CD14-positive monocyte (primary cell): Measurements from ENCODE around the gene TSC22D3. TPM values are rescaled to one million over a fixed set of nuclear protein-coding genes. Genes with fewer than 3 reads are reported as not detected.

ENCODE experiments used
- DNase-seq, 3 donors: peaks; one replicate each; pipeline ENCODE4 v3.0.0-alpha.2; 2011 to 2022
- H2AFZ ChIP-seq: 2 replicates; pipeline ENCODE4 v1.6.0; 2012; ENCODE audit warnings: mild to moderate bottlenecking, low read depth, low read length, inconsistent platforms; ENCODE audit not compliant: insufficient read depth, poor library complexity, severe bottlenecking
- H3K27ac ChIP-seq, 2 donors: 1 replicate in 1 of 2; 2 replicates in 1 of 2; pipeline ENCODE4 v1.5.1; 2012 to 2013; ENCODE audit warnings: low read length in 2 of 2, control low read depth in 1 of 2, inconsistent platforms in 1 of 2, low read depth in 1 of 2, mild to moderate bottlenecking in 1 of 2
- H3K27me3 ChIP-seq, 2 donors: one replicate each; pipeline versions ENCODE4 v1.6.0 to v1.6.1; 2011 to 2013; ENCODE audit warnings: low read length in 2 of 2; ENCODE audit not compliant: control insufficient read depth in 2 of 2, insufficient read depth in 2 of 2
- H3K36me3 ChIP-seq, 2 donors: replicated peaks in 1 of 2; 1 replicate in 1 of 2; 2 replicates in 1 of 2; pipeline versions ENCODE4 v1.5.1 to v1.6.1; 2012 to 2013; ENCODE audit warnings: low read length in 2 of 2, control low read depth in 1 of 2, inconsistent platforms in 1 of 2, mild to moderate bottlenecking in 1 of 2; ENCODE audit not compliant: insufficient read depth in 2 of 2, control insufficient read depth in 1 of 2
- H3K4me1 ChIP-seq, 2 donors: 1 replicate in 1 of 2; 2 replicates in 1 of 2; pipeline versions ENCODE4 v1.5.1 to v1.6.1; 2012 to 2013; ENCODE audit warnings: low read length in 2 of 2, control low read depth in 1 of 2, inconsistent platforms in 1 of 2, mild to moderate bottlenecking in 1 of 2, moderate library complexity in 1 of 2; ENCODE audit not compliant: insufficient read depth in 2 of 2, control insufficient read depth in 1 of 2
- H3K4me2 ChIP-seq: replicated peaks from 2 replicates; pipeline ENCODE3; 2012; ENCODE audit warnings: low read length, moderate library complexity, mild to moderate bottlenecking; ENCODE audit not compliant: poor library complexity, severe bottlenecking; ENCODE audit errors: extremely low read depth
- H3K4me3 ChIP-seq, 3 experiments: fragments of 200-600 bp in 1 of 3; sonication (generic) in 1 of 3; replicated peaks in 1 of 3; 1 replicate in 2 of 3; 2 replicates in 1 of 3; pipeline ENCODE4 v1.5.1; 2011 to 2013; ENCODE audit warnings: low read length in 3 of 3, mild to moderate bottlenecking in 3 of 3, control low read depth in 2 of 3, low read depth in 2 of 3, inconsistent platforms in 1 of 3, moderate library complexity in 1 of 3
- H3K79me2 ChIP-seq: 2 replicates; pipeline ENCODE4 v1.6.0; 2012; ENCODE audit warnings: mild to moderate bottlenecking, control low read depth, inconsistent platforms, low read length, moderate library complexity; ENCODE audit not compliant: insufficient read depth
- H3K9ac ChIP-seq: 2 replicates; pipeline ENCODE4 v1.6.0; 2017; ENCODE audit warnings: low read length, mild to moderate bottlenecking; ENCODE audit not compliant: insufficient read depth, poor library complexity, severe bottlenecking
- H3K9me3 ChIP-seq, 2 donors: replicated peaks in 1 of 2; 1 replicate in 1 of 2; 2 replicates in 1 of 2; pipeline versions ENCODE4 v1.5.1 to v1.6.1; 2012 to 2013; ENCODE audit warnings: low read length in 2 of 2, control low read depth in 1 of 2; ENCODE audit not compliant: control insufficient read depth in 1 of 2, insufficient read depth in 1 of 2
- H4K20me1 ChIP-seq: 2 replicates; pipeline ENCODE4 v1.6.0; 2012; ENCODE audit warnings: mild to moderate bottlenecking, low read length, control low read depth, moderate library complexity; ENCODE audit not compliant: insufficient read depth
- H3K27ac Mint-ChIP-seq, 7 donors: one replicate each; pipeline ENCODE4 v1.8.0; 2020; ENCODE audit warnings: mild to moderate bottlenecking in 7 of 7, mixed read lengths in 7 of 7, moderate library complexity in 6 of 7, inconsistent platforms in 2 of 7
- H3K27me3 Mint-ChIP-seq, 3 donors: one replicate each; pipeline ENCODE4 v1.8.0; 2021 to 2022; ENCODE audit warnings: low read depth in 3 of 3, mild to moderate bottlenecking in 3 of 3, mixed read lengths in 3 of 3, moderate library complexity in 3 of 3, inconsistent platforms in 1 of 3
- H3K36me3 Mint-ChIP-seq, 2 donors: one replicate each; pipeline ENCODE4 v1.8.0; 2020; ENCODE audit warnings: mixed read lengths in 2 of 2, inconsistent platforms in 1 of 2, mild to moderate bottlenecking in 1 of 2
- H3K4me1 Mint-ChIP-seq: one replicate; pipeline ENCODE4 v1.8.0; 2020; ENCODE audit warnings: mild to moderate bottlenecking, mixed read lengths
- H3K4me3 Mint-ChIP-seq, 2 donors: one replicate each; pipeline ENCODE4 v1.8.0; 2020; ENCODE audit warnings: mild to moderate bottlenecking in 2 of 2, mixed read lengths in 2 of 2, moderate library complexity in 1 of 2
- H3K9me3 Mint-ChIP-seq, 7 donors: one replicate each; pipeline ENCODE4 v1.8.0; 2020 to 2022; ENCODE audit warnings: mixed read lengths in 7 of 7, mild to moderate bottlenecking in 6 of 7, moderate library complexity in 6 of 7, inconsistent platforms in 2 of 7
- WGBS: methylation state at CpG from one replicate; pipeline ENCODE4 v1.1.5; 2013; ENCODE audit warnings: missing lambda C conversion rate; ENCODE audit not compliant: insufficient coverage; 5-methylcytosine and 5-hydroxymethylcytosine counted together
- intact Hi-C, 2 donors: fragments of 100-400 bp; cut with micrococcal nuclease; formaldehyde crosslinking; loops; one replicate each; pipeline versions ENCODE4 v1.15.0 to v1.15.1; 2023
- polyA plus RNA-seq, 3 donors: library from polyadenylated mRNA; depleted of rRNA in 1 of 3; unstranded in 2 of 3; stranded (reverse) in 1 of 3; fragments of 300-500 nt in 2 of 3; fragments of >200 nt in 1 of 3; fragmentation: Illumina TruSeq in 2 of 3; gene quantifications; 1 replicate in 2 of 3; 2 replicates in 1 of 3; pipeline ENCODE4 v1.2.3, GENCODE V29; 2012 to 2021
- TF ChIP-seq, protein P1 (sequence below): fragments of 200-600 bp; IDR thresholded peaks from one replicate; pipeline ENCODE4 v1.8.0; 2022; ENCODE audit warnings: antibody characterized with exemption, mild to moderate bottlenecking

The TSC22D3 gene
- polyA plus RNA-seq, 3 donors, result 171 to 1,562 (median 326) TPM

DNA sequence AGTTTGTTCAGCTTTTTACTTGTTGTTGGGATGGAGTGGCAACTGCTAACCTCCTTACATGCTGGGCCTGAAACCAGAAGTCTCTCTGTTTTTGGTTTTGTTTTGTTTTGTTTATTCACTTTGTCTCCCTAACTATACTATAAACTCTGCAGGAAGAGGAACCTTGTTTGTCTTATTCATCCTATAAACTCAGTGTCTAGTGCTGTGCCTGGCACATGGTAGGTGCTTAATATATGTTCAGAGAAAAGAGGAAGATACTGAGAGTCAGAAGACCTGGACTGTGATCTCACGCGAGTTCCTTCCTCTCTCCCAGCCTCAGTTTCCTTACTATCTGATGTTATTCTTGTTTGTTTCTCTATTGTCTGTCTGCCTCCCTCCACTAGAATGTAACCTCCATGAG lies 76.0 kb downstream of the TSC22D3 start:
- no CpG with 5 or more reads among the region's 2 CpGs for WGBS
- Histone ChIP-seq H3K4me1 (peaks cover 41 to 43% of the 10 kb centered on the region in 2 donors), H3K27ac (peak overlapping the region; percentile 46 to 90), H3K4me3 (no peak overlapping the region), H3K27me3 (no peaks in the 10 kb centered on the region), H4K20me1 (no peaks in the 10 kb centered on the region), H3K9me3 (no peaks in the 10 kb centered on the region), H3K36me3 (no peaks in the 10 kb centered on the region), H3K4me2 (no peak overlapping the region), H2AFZ (no peak overlapping the region), H3K9ac (peak overlapping the region; percentile 16), H3K79me2 (no peaks in the 10 kb centered on the region)
- Mint-ChIP-seq H3K36me3 (no peaks in the 10 kb centered on the region), H3K27ac (peak overlapping the region; percentile 91 to 95 (median 94)), H3K9me3 (peaks cover 0 to 6% (median 2%) of the 10 kb centered on the region in 7 donors), H3K4me3 (peak overlapping the region in 1 of 2 donors; percentile 48), H3K27me3 (peaks cover 0 to 3% (median under 1%) of the 10 kb centered on the region in 3 donors), H3K4me1 (peaks cover 30% of the 10 kb centered on the region)
- TF ChIP-seq, protein P1, sequence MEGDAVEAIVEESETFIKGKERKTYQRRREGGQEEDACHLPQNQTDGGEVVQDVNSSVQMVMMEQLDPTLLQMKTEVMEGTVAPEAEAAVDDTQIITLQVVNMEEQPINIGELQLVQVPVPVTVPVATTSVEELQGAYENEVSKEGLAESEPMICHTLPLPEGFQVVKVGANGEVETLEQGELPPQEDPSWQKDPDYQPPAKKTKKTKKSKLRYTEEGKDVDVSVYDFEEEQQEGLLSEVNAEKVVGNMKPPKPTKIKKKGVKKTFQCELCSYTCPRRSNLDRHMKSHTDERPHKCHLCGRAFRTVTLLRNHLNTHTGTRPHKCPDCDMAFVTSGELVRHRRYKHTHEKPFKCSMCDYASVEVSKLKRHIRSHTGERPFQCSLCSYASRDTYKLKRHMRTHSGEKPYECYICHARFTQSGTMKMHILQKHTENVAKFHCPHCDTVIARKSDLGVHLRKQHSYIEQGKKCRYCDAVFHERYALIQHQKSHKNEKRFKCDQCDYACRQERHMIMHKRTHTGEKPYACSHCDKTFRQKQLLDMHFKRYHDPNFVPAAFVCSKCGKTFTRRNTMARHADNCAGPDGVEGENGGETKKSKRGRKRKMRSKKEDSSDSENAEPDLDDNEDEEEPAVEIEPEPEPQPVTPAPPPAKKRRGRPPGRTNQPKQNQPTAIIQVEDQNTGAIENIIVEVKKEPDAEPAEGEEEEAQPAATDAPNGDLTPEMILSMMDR, result no peak
- intact Hi-C loops, result no loop called here
- DNase-seq, result peak; percentile 74 to 90 (median 84)

GRCh38 chrX:107691024-107691448 lies 84.6 kb downstream of the TSC22D3 start:
- Histone ChIP-seq H3K79me2 (no peaks in the 10 kb centered on the region), H3K4me2 (no peak overlapping the region), H3K4me1 (peaks cover 24 to 34% of the 10 kb centered on the region in 2 donors), H2AFZ (no peak overlapping the region), H4K20me1 (no peaks in the 10 kb centered on the region), H3K9me3 (no peaks in the 10 kb centered on the region), H3K9ac (no peak overlapping the region), H3K36me3 (no peaks in the 10 kb centered on the region), H3K4me3 (no peak overlapping the region), H3K27ac (peak overlapping the region in 1 of 2 donors; percentile 20), H3K27me3 (no peaks in the 10 kb centered on the region)
- TF ChIP-seq, protein P1, result no peak
- WGBS, result no CpG with 5 or more reads among the region's 5 CpGs
- Mint-ChIP-seq H3K36me3 (peaks cover 0 to 1% of the 10 kb centered on the region in 2 donors), H3K4me3 (no peak overlapping the region), H3K4me1 (peaks cover 28% of the 10 kb centered on the region), H3K27ac (peak overlapping the region in 2 of 7 donors; percentile 20 to 30), H3K9me3 (no peaks in the 10 kb centered on the region), H3K27me3 (peaks cover 0 to 4% (median 0%) of the 10 kb centered on the region in 3 donors)
- intact Hi-C loops, result no loop called here
- peak in 2 of 3 donors; percentile 40 to 62 for DNase-seq
